ENCODE measurements around the gene TRIB2. TPM values are rescaled to one million over a fixed set of nuclear protein-coding genes. Genes with fewer than 3 reads are reported as not detected.

Gene TRIB2
- total RNA-seq, 1 experiment from 2014 or later: 8.6 TPM

DNA sequence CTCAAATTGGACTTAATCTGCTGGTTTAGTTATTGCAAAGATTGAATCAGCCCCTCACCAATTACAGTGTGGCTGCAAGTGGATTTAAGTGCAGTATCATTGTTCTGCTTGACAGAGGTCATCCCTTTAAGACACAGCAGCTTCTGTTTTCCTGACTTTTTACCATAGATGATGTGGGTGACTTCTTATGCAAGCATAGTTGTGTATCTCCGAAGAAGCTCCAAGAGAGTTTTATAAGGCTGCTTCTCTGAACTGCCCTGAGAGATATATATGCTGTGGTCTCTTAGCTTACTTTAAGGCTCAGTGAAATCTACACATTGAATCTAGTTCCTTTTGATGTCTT is 3.5 kb downstream of the TRIB2 start:
- no peak for DNase-seq (ENCODE audit: low spot score)

DNA sequence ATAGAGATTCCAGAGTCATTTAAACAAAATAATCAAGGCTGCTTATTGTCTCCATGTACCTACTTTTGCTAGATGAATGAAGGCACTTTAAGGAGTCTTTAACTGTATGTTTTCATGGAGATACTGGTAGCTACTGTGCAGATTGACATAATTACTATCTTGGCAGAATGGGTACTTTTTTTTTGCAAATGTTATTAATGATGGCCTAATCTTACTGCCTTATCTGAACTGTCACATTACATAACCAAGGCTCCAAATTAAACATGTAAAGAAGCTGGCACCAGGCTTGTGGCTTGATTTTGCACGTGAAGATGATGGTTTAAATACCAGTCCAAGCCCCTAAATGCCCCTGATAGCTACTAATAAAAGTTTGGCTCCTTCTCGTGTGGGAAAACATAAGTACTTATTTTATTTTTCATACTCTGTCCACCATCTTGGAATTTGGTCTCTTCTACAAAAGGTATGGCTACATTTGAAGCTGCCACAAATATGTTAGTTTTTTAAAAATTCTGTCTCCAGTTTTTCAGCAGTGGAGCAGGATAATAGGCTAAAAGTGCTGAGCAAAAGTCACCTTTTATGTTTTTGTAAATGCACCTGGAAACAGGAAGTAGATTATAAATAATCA is 4.1 kb downstream of the TRIB2 start:
- DNase-seq (ENCODE audit: low spot score): no peak

DNA sequence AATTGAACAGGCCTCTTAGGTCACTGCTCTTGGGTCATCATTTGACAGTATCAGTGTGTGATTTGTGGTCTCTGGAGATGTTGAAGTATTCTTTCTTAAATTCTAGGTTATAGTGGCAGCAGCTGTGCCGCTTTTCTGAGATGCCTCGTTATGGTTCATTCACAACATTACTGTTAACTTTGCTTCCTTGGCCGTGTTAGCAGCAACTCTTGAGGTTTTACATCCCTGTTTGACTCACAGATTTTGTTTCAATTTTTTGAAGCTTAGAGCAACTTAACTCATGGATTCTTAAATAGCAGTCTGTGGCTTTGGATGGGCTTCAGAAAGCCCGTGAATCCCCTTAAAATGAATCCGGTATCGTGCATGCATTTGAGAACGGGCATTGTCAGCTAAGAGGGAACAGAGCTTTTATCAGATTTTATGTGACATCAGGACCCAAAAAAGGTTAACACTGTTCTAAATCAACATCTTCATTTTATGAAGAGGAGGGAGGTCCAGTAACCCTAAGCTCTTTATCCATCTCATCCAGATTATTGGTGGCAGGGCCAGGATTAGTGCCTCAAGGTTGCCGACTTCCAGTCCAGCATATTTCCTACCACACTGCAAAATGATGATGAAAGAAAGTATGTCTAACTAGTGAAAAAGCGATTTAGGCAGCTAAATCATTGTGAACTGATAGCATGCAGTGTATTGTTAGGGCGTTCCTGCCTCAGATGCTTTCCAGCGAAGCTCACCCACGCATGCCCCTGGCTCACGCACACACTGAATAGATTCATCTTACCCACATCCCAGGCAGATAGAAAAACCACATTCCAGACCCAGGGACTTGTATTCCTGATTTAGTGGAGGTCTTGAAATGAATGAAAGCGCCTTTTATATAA is 5.1 kb downstream of the TRIB2 start:
- DNase-seq (ENCODE audit: low spot score): no peak

DNA sequence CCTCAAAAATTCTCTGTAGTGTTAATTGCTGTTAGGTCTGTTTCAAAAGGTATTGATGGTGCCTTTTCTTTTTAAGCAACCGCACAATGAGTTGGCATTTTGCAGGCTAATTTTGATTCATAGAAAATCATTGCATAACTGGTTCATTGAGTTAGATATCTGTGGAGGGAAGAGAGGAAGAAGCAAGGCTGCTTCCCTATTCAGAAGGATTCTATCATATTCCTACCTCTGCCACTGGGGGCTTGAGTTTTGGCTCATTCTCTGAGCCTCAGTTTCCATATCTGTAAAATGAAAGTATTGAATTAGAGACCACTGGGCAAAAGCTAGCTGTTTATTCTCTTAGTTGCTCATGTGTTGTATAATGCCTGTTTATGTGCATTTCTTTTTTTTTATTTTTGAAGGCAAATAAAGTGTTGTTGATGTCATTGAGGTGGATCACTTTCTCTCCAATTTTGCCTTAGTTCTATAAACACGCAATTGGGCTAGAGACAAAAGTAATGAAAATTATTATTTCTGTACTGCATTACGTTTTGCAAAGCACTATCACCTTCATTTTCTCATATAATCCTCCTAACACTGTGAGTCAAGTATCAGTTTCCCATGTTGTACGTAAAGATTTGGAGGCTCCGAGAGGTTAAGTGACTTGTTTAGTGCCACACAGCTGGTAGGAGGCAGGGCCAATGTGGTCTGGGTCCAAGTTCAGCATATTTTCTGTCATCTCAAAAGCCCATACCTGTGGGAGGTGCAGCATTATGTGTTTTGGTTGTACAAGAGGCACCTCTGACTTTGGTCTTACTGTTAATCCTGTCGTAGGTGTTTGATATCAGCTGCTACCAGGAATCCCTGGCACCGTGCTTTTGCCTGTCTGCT is 5.9 kb downstream of the TRIB2 start:
- DNase-seq (ENCODE audit: low spot score): no peak

DNA sequence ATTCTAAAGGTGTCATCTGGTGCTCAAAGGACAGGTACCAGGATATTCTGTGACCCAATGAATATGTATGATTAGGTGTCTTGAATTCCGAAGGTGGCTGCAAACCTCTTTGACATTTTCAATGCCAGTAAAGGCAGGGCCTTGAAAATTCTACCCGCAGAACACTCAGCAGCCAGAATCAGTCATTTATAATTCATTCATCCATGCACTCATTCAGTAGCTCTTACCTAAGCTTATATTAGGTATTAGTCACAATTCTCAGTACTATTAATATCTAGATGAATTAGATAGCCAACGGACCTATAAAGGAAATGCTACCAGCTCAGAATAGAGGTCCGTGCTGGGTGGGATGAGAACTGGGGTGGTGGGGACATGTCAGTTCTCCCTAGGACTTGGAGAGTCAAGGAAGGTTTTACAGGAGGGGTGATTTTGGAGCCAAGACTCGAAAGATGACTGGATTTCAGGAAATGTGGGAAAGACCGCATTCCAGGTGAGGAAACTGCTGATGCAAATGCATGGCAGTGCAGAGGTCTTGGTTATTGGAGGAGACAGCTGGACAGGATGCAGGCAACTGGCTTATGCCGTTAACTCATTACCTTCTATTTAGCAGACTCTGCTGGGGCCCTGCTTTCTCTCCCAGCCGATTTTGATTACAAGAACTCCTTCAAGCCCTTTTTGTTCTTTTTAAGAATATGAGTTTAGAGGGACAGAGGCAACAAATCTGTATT is 7.2 kb downstream of the TRIB2 start:
- DNase-seq (ENCODE audit: low spot score): no peak

DNA sequence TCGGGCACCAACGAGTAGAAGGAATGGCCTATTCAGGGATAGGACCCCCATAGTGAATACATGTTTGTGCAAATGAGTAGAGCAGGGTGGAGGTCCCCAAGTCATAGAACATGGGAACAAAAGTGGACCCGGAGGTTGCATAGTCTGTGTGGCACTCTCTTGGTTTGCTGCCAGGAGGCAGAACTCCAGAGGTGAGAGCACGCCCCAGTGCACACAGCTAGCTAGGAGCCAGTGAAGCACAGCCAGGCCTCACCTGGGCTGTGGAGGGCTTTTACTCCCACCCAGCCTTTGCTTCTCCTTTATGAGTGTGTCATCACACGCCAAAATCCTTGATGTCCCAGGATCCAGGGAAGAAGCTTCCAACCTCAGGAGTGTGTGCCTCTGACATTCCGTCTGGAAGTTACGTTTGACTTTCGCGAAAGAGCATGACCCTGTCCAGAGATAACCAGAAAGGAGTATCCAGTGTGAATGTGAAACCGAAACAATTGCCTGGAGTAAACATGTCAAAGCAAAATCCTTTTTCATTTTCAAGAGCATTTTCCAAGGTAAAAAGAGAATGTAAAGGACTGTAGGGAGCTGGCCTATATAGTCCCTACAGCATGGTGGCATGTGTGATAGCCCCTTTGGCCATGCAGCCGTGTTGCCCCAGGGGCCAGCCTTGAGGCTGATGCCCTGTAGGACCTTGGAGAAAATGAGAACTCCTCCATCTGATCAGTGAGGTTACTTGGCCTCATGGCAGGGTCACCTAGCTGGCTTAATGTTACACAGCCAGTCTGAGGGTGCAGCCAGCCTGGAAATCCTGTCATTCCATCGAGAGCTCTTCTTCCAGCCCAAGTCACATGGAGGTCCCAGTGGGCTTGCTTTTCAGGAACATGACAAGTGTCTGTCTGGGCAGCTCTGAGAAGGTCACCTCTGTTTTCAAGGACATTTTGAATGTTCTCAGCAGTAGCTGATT is 8.8 kb downstream of the TRIB2 start:
- no peak for DNase-seq (ENCODE audit: low spot score)

DNA sequence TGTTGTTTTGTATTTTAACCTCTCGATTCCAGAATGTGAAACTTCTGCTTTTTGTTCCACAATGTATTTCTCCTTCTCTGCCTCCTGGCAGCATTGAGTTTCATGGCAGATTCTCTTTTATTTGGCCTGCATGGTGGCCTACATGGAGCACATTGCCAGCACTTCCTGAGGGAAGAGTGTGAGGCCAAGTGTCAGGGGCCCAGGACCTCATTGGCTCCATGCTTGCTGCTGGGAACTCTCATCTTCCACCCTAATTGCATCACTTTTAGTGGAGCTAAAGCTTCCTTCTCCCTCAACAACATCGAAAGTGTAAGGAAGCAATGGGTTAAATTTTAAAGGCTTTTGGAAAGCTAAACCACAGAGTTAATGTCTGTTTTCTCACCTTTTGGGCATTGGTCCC is 9.5 kb downstream of the TRIB2 start:
- DNase-seq (ENCODE audit: low spot score): no peak

DNA sequence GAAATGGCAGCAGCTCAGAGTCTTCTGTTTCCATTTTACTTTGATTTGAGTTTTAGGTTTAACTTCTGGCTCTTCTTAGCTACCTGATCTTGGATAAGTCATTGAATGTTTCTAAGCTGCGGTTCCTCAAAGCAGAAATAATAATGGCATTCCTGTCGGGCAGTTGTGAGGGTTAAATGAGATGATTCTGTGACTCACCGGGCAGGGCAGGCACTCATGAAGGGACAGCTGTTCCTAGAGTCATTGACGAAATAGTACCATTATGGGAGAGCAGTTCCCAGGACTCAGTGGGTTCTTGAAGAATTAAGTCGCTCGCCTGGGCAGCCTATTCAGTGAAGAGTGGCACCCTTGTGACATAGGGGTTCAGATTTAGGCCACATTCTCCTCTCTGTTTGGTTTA is 10.3 kb downstream of the TRIB2 start:
- DNase-seq (ENCODE audit: low spot score): no peak

DNA sequence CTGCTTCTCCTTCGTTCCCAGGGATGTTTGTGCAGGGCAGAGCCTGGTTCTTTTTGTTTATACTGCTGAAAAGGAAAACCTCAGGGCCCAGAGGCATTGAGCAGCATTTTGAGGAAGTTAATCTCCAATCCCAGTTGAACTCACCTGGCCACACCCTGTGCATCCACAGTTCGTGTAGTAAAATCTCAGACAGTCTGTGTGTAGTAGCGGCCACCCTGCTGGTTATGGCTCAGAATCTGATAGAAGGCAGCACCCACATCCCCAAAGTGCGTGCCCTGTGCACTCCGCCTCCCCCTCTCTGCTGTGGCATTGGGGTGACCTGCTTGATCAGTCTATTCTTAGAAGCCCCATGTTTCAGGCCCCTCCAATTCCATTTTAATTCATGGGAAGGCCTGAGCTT is 10.9 kb downstream of the TRIB2 start:
- DNase-seq (ENCODE audit: low spot score): no peak

DNA sequence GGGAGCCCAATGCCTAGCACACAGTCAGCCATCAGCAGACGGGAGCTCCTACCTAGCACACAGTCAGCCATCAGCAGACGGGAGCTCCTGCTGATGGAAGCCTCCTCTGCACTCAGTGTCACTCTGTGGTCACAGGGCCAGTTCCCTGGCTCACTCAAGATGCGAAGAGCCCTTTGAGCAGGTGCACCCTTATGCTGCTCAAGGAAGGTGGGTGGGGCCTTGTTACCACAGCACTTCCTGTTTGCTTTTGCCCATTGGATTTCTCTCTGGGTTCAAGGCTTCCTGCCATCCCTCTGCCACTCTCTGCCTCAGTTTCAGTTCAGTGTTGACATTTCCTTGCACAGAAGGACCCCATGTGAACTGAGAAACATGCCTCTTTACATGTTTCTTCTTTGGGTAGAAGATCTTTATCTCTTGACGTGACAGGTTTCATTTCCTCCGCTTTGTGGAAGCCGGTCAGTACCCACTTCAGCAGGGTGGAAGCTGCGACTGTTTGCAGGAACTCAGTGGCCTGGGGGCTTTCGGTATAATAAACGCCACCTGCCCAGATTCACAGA is 11.6 kb downstream of the TRIB2 start:
- DNase-seq (ENCODE audit: low spot score): no peak

DNA sequence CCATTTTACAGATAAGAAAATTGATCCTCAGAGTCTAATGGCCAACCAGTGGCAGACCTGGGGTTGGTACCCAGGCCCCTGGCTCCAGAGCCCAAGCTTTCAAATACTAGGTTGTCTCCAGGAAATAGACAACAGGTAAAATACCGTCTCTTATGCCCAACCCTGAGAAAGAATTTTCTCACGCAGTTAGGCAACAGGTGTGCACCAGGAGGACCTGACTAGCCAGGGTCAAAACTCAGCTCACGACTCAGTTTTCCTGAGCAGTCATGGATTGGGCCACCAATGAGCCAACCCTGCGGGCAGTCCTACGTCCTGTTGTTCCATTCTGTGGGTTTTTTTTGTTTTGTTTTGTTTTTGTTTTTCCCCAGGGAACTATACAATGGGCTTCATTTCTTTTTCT is 13.5 kb downstream of the TRIB2 start:
- peak; percentile 24 for DNase-seq (ENCODE audit: low spot score)

DNA sequence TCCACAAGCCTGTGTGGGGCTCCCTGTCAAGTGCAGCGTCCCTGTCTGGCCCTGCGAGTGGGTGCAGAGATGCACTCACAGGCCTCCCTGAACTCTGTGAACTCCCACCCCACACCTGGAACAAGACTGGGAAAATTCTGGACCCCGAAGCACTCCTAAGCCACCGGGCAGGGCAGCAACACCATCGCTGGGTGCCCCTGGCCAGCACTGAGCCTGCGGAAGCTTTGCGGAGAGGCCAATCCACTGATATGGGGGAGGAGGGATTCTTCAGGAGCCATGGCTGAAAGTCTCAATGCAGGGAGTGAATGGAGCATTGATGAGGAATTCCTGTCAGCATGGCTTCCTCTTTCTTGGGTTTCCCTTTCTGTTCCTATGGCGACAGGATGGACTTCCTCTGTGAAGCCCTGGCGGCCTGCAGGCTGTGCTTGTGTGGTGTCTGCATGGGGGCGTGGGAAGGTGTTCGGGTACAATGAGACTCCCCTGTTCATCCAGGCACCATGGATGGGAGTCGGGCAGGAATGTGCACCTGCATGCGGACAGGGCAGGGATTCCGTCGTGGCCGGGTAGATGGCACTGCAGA is 15.1 kb downstream of the TRIB2 start:
- DNase-seq (ENCODE audit: low spot score): no peak

DNA sequence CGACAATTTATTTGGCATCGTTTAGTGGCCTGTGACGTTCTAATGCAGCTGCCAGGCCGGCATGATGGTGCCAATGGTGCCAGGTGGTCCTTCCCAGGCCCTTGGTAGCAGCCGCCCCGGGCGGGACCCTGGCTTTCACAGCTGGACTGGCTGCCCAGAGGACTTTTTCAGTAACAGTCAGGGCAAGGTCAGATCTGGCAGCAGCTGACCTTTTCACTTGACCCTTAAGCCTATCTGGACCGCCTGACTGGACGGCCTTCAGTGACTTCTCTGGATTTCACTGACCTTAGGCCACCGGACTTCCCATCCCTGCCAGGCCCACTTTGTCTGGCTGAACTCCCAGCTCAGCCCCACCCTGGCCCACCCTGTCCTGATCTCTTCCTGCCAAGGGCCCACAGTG is 15.9 kb downstream of the TRIB2 start:
- no peak for DNase-seq (ENCODE audit: low spot score)

DNA sequence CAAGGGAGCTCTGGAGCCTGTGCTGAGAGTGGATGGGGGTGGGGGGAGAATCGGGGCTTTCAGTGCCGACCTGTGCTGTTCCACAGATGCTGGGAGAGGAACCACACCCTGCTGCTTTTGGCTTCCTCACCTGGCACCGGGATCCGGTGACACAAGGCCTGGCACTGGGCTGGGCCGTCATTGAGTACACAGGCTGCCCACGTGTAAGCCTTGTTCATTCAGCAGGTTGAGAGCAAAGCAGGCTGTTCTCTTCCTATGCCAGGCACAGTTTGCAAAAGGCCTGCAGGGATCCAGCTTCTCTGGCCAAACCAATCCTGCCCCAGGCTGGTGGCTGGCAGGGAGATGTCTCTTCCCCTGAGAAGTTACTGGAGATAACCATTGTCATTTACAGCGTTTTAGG is 17.1 kb downstream of the TRIB2 start:
- no peak for DNase-seq (ENCODE audit: low spot score)

DNA sequence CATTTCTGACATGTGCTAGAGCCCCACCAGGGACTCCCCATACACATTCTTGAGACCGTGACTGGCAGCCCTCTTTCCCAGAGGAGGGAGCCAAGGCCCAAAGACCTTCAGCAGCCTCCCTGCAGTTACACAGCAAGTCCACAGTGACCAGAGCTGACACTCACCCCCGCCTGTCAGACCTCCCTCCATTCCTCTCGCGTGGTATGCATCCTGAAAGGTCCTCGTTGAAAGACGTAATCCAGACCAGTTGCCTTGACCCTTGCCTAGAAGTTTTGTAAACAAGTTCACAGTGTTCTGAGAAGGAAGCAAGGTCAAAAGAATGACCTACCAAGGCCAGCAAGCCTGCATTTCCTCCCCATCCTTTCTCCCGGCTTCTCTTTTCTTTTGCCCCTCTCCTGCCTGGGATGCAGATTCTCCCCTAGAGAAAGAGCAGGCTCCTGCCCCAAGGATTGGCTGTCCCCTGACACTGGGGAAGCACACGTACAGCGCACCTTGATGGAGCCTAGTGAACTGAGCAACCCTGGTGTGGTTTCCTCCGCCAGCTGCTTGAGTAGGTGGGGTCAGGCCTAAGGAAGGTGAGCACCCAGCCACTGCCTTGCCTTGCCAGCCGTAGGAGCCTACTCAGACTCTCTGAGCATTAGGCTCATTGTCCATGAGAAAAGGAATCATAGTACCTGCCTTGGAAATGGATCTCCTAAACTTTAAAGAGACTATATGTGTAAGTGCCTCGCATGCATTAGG is 18.3 kb downstream of the TRIB2 start:
- no peak for DNase-seq (ENCODE audit: low spot score)

DNA sequence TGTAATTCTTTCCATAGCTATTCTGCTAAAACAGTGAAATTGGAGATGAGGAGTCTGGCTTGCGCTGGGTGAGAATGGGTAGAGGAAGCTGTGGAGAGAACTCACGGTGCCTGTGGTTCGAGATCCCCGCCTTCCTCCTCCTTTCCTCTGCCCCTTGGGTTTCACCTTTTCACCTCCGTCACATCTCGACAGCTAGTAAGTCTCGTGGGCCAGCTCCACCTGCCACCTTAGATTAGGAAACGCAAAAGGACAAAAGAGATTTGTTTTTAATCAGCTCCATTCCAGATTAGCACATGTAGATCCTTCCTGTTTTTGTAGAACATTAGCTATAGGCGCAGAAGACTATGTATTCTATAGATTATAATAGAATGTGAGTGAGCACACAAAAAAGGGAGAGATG is 20.6 kb downstream of the TRIB2 start:
- no peak for DNase-seq (ENCODE audit: low spot score)

DNA sequence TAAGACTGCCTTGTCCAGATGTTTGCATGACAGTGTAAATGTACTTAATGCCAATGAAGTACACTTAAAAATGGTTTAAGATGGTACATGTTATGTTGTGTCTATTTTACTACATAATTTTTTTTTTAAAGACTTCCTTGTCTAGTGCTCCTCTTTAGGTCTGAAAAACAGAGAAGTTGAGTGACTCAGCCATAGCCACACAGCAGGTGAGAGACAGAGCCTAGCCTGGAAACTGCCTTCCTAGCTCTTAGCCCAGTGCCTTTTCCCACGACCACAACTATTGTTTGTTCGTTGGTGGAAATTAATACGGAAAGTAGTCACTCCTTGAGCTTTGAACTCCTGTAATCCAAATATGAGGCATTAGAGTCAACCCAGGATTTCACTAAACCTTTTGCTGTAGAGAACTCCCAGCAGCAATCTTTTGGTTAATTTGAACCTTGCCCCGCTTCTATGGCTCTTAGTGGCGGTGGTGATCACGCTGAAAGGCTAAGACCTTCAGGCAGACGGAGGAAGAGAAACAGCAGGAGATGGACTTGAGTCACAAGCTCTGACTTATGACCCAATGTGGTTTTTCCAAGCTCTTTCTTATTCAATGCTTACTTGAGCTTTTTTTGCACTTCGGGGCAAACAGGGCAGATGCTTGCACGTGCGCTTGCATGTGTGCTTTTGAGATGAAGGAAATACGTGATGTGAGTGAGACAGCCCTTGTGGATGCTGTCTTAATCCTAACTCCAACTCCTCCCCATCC is 21.2 kb downstream of the TRIB2 start:
- no peak for DNase-seq (ENCODE audit: low spot score)

DNA sequence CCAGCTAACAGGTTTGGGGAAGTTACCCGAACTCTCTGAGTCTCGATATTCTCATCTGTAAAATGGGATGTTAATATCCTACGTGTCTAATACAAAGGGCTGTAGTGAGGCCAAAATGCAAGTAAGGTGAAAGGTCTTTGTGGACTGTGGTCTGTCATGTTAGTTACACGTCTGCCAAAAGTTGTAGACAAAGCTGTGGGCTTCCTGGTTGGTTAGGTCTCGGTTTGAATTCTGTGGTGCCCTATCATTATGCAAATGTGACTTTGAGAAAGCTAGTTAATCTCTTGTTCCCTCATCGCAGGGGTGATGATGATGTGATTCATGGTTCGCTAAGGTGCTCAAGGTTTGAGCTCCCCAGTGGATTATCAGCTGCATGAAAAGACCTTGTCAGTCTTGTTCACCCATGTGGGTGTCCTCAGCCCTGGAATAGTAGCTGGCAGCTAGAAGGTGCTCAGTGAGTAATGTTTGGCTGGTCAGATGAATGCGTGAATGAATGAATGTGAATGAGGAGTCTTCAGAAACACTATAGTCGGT is 23.1 kb downstream of the TRIB2 start:
- no peak for DNase-seq (ENCODE audit: low spot score)
